ENCODE data around the gene CBX5.
"Not testable (repeated sequence)": the region's sequence is repeated elsewhere in the genome, so short reads cannot be mapped to it uniquely, and the experiment has no call there.

Gene CBX5

DNA sequence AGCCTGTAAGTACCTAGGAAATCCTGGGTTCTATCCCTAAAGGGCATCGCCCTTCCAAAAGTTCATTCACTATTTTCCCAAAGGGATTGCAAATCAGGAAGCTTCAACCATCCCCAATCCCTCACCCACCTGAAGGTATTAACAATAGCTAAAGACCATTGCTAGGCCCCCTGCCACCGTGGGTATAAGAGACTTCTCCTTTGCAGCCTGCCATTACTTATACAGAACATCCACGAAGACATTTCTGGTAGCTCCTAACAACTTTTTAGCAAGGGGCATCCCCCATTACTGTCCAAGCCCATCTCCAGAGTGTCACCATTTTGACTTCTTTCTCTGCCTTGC is 90.8 kb downstream of the CBX5 start:
- peaks cover 22 to 34% of the 10 kb centered on the region in 2 donors for H3K27me3 Mint-ChIP-seq
- ATAC-seq (replicated peaks), result no peak

DNA sequence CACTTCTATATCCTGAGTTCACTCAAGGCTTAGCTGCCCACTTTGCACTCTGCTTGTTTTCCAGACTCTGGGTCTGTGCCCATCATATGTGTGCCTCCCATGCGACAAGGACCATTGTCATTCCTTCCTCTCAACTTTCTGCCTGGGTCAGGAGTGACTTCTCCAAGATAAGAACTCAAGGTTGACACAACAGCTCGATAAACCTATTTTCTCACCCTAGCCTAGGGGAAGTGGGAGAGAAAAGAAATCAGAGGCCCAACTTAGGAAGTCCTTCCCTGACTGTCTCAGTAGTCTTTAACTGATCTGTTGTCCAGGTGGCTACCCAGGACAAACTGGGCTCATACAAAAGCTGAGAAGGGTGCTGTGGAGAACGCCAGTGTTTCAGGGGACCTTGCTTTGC is 92.8 kb downstream of the CBX5 start:
- Mint-ChIP-seq H3K4me3 (peak overlapping the region in 1 of 2 donors; percentile 76), H3K27me3 (peaks cover 3 to 13% of the 10 kb centered on the region in 2 donors), H3K27ac (no peak overlapping the region), H3K9me3 (no peaks in the 10 kb centered on the region), H3K36me3 (ENCODE audit: insufficient read depth) (peaks cover 5% of the 10 kb centered on the region), H3K4me1 (ENCODE audit: low read depth in 2 of 2) (peaks cover 4 to 15% of the 10 kb centered on the region in 2 donors)
- ATAC-seq (replicated peaks), result no peak
- no peak for DNase-seq

More for the DNA sequence above, 90.8 kb downstream of the CBX5 start:
- Mint-ChIP-seq H3K27ac (no peak overlapping the region), H3K36me3 (ENCODE audit: insufficient read depth) (peaks cover 5% of the 10 kb centered on the region), H3K4me3 (peak overlapping the region; percentile 76 to 82), H3K4me1 (ENCODE audit: low read depth in 2 of 2) (peaks cover 4 to 14% of the 10 kb centered on the region in 2 donors), H3K9me3 (no peaks in the 10 kb centered on the region)
- DNase-seq, result no peak

DNA sequence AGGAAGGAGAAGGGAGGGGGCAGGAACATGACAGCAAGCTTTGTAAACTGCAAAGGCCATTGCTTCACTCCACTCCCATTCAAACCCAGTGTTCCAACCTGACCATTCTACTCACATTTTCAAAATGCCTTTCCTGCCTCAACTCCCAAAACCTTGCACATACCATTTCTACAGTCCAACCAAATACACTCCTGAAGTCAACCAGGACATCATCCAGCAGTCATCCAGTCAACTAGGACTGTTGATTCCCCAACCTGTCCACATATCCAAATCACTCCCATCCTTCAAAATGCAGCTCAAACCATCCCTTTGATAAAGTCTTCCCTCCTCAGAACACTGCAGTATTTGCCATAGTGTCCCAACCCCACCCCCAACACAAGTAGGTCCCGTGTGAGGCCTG is 94.0 kb downstream of the CBX5 start:
- H3K27ac Mint-ChIP-seq, result no peak overlapping the region
- H3K9me3 Mint-ChIP-seq, result no peaks in the 10 kb centered on the region
- H3K4me3 Mint-ChIP-seq, result no peak overlapping the region
- H3K27me3 Mint-ChIP-seq, result peaks cover 0 to 2% of the 10 kb centered on the region in 2 donors
- H3K36me3 Mint-ChIP-seq (ENCODE audit: insufficient read depth), result no peaks in the 10 kb centered on the region
- peaks cover 4 to 11% of the 10 kb centered on the region in 2 donors for H3K4me1 Mint-ChIP-seq (ENCODE audit: low read depth in 2 of 2)
- DNase-seq, result no peak
- ATAC-seq (replicated peaks), result no peak

- H3K36me3 Mint-ChIP-seq (ENCODE audit: insufficient read depth); ATAC-seq (replicated peaks); H3K9me3 Mint-ChIP-seq; DNase-seq; H3K27me3 Mint-ChIP-seq; H3K4me3 Mint-ChIP-seq: not testable (repeated sequence)
- Mint-ChIP-seq H3K27ac (peak overlapping the region in 1 of 2 donors; percentile 9), H3K4me1 (ENCODE audit: low read depth in 2 of 2) (peaks cover 4 to 11% of the 10 kb centered on the region in 2 donors)
Measured at GRCh38 chr12:54185297-54185696, 94.6 kb downstream of the CBX5 start.

DNA sequence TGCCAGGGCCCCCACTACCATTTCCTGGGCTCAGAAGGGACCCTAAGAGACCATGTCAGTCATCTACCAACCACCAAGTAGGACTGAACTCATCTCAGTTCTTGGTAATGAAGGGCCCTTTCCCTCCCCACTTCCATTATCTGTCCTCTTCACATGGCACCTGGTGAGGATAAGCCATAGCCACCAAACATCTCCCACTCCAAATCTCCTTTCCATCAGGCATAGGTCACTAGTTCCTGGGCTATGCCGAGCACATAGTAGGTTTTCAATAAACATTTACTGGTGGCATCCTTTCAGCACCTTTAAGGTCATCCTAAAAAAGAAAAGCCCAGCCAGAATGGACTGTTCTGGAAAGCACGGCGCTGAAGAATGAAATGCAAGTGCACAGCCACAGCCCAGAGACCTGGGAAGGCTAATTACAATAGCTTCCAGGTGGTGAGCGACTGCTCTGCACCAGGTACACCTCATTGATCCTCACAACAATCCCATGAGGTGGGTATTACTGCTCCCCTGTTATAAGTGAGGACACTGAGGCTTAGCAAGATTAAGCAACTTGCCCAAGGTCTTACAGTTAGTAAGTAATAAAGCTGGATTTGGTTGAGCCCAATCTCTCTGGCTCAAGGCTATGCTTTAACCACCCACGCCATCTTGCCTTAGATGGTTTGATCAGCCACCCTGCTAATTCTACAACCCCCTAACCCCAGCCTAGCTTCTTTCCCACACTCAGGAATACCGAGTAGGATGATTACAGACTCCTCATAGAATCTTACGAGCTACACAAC is 95.7 kb downstream of the CBX5 start:
- Mint-ChIP-seq H3K27me3 (no peaks in the 10 kb centered on the region), H3K27ac (no peak overlapping the region), H3K9me3 (no peaks in the 10 kb centered on the region), H3K36me3 (ENCODE audit: insufficient read depth) (no peaks in the 10 kb centered on the region), H3K4me3 (no peak overlapping the region), H3K4me1 (ENCODE audit: low read depth in 2 of 2) (peaks cover 4 to 10% of the 10 kb centered on the region in 2 donors)
- no peak for DNase-seq
- no peak for ATAC-seq (replicated peaks)

- peaks cover 0 to 6% of the 10 kb centered on the region in 2 donors for H3K4me1 Mint-ChIP-seq (ENCODE audit: low read depth in 2 of 2)
- H3K9me3 Mint-ChIP-seq, result no peaks in the 10 kb centered on the region
- peak overlapping the region in 1 of 2 donors; percentile 11 for H3K27ac Mint-ChIP-seq
- ATAC-seq (replicated peaks) (no peak), DNase-seq (no peak)
- H3K27me3 Mint-ChIP-seq, result no peaks in the 10 kb centered on the region
- H3K4me3 Mint-ChIP-seq, result no peak overlapping the region
- H3K36me3 Mint-ChIP-seq (ENCODE audit: insufficient read depth), result no peaks in the 10 kb centered on the region
Measured at GRCh38 chr12:54182981-54183380, 96.9 kb downstream of the CBX5 start.

- H3K27ac Mint-ChIP-seq, result no peak overlapping the region
- peaks cover 0 to 2% of the 10 kb centered on the region in 2 donors for H3K4me1 Mint-ChIP-seq (ENCODE audit: low read depth in 2 of 2)
- H3K9me3 Mint-ChIP-seq, result no peaks in the 10 kb centered on the region
- H3K36me3 Mint-ChIP-seq (ENCODE audit: insufficient read depth), result no peaks in the 10 kb centered on the region
- H3K4me3 Mint-ChIP-seq, result no peak overlapping the region
- no peak for DNase-seq
- ATAC-seq (replicated peaks), result no peak
- H3K27me3 Mint-ChIP-seq, result no peaks in the 10 kb centered on the region
Measured at GRCh38 chr12:54182086-54182485, 97.8 kb downstream of the CBX5 start.
